ENCODE measurements around the gene MTF2. TPM values are rescaled to one million over a fixed set of nuclear protein-coding genes. Genes with fewer than 3 reads are reported as not detected.
A peak's percentile ranks its signal among the peaks of the same experiment; 100 is the strongest.

MTF2 gene
- total and polyA plus RNA-seq, 4 donors, result 3.2 to 17.8 (median 12.6) TPM

- WGBS, result 5% methylated on average over 43 of the region's 43 CpGs
- H3K27me3 ChIP-seq (ENCODE audit: control insufficient read depth in 4 of 4, insufficient read depth in 4 of 4, low read length in 3 of 4), result no peaks in the 10 kb centered on the region
These were observed 101.9 kb downstream of the MTF2 start, which contains the start of gene CCDC18 for GRCh38 chr1:93180723-93181613. CCDC18 (plus strand) TSS chr1:93180724; CDS start chr1:93183362, 2,638 bp downstream.

More at GRCh38 chr1:93180723-93181613, 101.9 kb downstream of the MTF2 start, which contains the start of gene CCDC18:
- Histone ChIP-seq H3K4me3 (ENCODE audit: low read depth in 1 of 3, low read length in 3 of 3) (peak within 1 kb of the TSS; percentile 94 to 99 (median 95)), H3K9me3 (ENCODE audit: control insufficient read depth in 4 of 4, low read length in 3 of 4) (no peaks in the 10 kb centered on the region), H3K36me3 (ENCODE audit: control insufficient read depth in 4 of 4, insufficient read depth in 3 of 4, low read depth in 1 of 4, low read length in 3 of 4) (peaks cover 0 to 5% (median 0%) of the 10 kb centered on the region in 4 donors), H3K27ac (ENCODE audit: low read depth in 1 of 2, low read length in 2 of 2) (peak within 1 kb of the TSS; percentile 99 to 100), H3K4me1 (ENCODE audit: control insufficient read depth in 4 of 4, insufficient read depth in 4 of 4, low read length in 3 of 4) (peaks cover 0 to 24% (median 16%) of the 10 kb centered on the region in 4 donors), H3K9ac (ENCODE audit: low read depth in 1 of 2, low read length in 2 of 2) (peak within 1 kb of the TSS; percentile 99)
- TF ChIP-seq, protein P1, sequence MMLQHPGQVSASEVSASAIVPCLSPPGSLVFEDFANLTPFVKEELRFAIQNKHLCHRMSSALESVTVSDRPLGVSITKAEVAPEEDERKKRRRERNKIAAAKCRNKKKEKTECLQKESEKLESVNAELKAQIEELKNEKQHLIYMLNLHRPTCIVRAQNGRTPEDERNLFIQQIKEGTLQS (IDR thresholded peaks at IDR 0.05), result no peak
- TF ChIP-seq TAF1 (conservative IDR thresholded peaks at IDR 0.05) (no peak), REST (IDR thresholded peaks at IDR 0.05) (no peak), FOXA2 (IDR thresholded peaks at IDR 0.05) (no peak), ZBTB33 (IDR thresholded peaks at IDR 0.05) (no peak), GABPA (IDR thresholded peaks at IDR 0.05 in 1 of 2, conservative IDR thresholded peaks at IDR 0.05 in 1 of 2) (no peak), RAD21 (IDR thresholded peaks at IDR 0.05) (no peak), JUND (IDR thresholded peaks at IDR 0.05) (no peak), YY1 (IDR thresholded peaks at IDR 0.05) (no peak), HNF4G (IDR thresholded peaks at IDR 0.05) (no peak), EGR1 (IDR thresholded peaks at IDR 0.05; ENCODE audit: low read depth in 2 of 2) (no peak), SP1 (IDR thresholded peaks at IDR 0.05) (no peak), RXRA (IDR thresholded peaks at IDR 0.05) (no peak), HNF4A (conservative IDR thresholded peaks at IDR 0.05) (no peak)
- TF ChIP-seq, protein P2, sequence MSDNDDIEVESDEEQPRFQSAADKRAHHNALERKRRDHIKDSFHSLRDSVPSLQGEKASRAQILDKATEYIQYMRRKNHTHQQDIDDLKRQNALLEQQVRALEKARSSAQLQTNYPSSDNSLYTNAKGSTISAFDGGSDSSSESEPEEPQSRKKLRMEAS (IDR thresholded peaks at IDR 0.05), result no peak
- TF ChIP-seq, protein P3, sequence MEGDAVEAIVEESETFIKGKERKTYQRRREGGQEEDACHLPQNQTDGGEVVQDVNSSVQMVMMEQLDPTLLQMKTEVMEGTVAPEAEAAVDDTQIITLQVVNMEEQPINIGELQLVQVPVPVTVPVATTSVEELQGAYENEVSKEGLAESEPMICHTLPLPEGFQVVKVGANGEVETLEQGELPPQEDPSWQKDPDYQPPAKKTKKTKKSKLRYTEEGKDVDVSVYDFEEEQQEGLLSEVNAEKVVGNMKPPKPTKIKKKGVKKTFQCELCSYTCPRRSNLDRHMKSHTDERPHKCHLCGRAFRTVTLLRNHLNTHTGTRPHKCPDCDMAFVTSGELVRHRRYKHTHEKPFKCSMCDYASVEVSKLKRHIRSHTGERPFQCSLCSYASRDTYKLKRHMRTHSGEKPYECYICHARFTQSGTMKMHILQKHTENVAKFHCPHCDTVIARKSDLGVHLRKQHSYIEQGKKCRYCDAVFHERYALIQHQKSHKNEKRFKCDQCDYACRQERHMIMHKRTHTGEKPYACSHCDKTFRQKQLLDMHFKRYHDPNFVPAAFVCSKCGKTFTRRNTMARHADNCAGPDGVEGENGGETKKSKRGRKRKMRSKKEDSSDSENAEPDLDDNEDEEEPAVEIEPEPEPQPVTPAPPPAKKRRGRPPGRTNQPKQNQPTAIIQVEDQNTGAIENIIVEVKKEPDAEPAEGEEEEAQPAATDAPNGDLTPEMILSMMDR (IDR thresholded peaks at IDR 0.05; ENCODE audit: low read depth, low read length, missing input control), result no peak
- DNase-seq (ENCODE audit: low spot score), result no peak

All from liver (tissue), 9 donors.